Measurements from ENCODE around the gene TMEM88.

Gene TMEM88

GRCh38 chr17:7844292-7845154 is 10.3 kb upstream of the TMEM88 start:
- ATAC-seq = peak; percentile 82
- TF ChIP-seq, protein P1, sequence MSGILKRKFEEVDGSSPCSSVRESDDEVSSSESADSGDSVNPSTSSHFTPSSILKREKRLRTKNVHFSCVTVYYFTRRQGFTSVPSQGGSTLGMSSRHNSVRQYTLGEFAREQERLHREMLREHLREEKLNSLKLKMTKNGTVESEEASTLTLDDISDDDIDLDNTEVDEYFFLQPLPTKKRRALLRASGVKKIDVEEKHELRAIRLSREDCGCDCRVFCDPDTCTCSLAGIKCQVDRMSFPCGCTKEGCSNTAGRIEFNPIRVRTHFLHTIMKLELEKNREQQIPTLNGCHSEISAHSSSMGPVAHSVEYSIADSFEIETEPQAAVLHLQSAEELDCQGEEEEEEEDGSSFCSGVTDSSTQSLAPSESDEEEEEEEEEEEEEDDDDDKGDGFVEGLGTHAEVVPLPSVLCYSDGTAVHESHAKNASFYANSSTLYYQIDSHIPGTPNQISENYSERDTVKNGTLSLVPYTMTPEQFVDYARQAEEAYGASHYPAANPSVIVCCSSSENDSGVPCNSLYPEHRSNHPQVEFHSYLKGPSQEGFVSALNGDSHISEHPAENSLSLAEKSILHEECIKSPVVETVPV (CRISPR knock-in tag; IDR thresholded peaks at IDR 0.05) = peak; percentile 26; the same call in 1 of the 2 replicates
- TF ChIP-seq ISL1 (CRISPR knock-in tag; IDR thresholded peaks at IDR 0.05) (no peak), ZNF565 (CRISPR knock-in tag; conservative IDR thresholded peaks at IDR 0.05; ENCODE audit: low read depth) (peak; percentile 54; the same call in 1 of the 2 replicates), CSDC2 (CRISPR knock-in tag; IDR thresholded peaks at IDR 0.05) (0 out of 2 replicates have a peak, but pooled peaks have one; percentile 21), CREB5 (CRISPR knock-in tag; IDR thresholded peaks at IDR 0.05; ENCODE audit: low read depth) (0 out of 2 replicates have a peak, but pooled peaks have one; percentile 23)
- TF ChIP-seq, protein P2, sequence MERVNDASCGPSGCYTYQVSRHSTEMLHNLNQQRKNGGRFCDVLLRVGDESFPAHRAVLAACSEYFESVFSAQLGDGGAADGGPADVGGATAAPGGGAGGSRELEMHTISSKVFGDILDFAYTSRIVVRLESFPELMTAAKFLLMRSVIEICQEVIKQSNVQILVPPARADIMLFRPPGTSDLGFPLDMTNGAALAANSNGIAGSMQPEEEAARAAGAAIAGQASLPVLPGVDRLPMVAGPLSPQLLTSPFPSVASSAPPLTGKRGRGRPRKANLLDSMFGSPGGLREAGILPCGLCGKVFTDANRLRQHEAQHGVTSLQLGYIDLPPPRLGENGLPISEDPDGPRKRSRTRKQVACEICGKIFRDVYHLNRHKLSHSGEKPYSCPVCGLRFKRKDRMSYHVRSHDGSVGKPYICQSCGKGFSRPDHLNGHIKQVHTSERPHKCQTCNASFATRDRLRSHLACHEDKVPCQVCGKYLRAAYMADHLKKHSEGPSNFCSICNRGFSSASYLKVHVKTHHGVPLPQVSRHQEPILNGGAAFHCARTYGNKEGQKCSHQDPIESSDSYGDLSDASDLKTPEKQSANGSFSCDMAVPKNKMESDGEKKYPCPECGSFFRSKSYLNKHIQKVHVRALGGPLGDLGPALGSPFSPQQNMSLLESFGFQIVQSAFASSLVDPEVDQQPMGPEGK (CRISPR knock-in tag; IDR thresholded peaks at IDR 0.05; ENCODE audit: borderline replicate concordance) = no peak; the same call in 1 of the 2 replicates

- TF ChIP-seq OSR1 (CRISPR knock-in tag; IDR thresholded peaks at IDR 0.05) (no peak), BACH2 (CRISPR knock-in tag; IDR thresholded peaks at IDR 0.05; ENCODE audit: borderline replicate concordance) (no peak), ARNTL (CRISPR knock-in tag; IDR thresholded peaks at IDR 0.05; ENCODE audit: borderline replicate concordance, low read depth) (no peak), TOX (CRISPR knock-in tag; IDR thresholded peaks at IDR 0.05; ENCODE audit: borderline replicate concordance) (no peak), ZNF70 (CRISPR knock-in tag; IDR thresholded peaks at IDR 0.05) (no peak), ESRRG (CRISPR knock-in tag; IDR thresholded peaks at IDR 0.05) (no peak), RARB (CRISPR knock-in tag; IDR thresholded peaks at IDR 0.05) (no peak), CREB5 (CRISPR knock-in tag; IDR thresholded peaks at IDR 0.05; ENCODE audit: low read depth) (no peak), ZNF565 (CRISPR knock-in tag; conservative IDR thresholded peaks at IDR 0.05; ENCODE audit: low read depth) (no peak), ZFP3 (CRISPR knock-in tag; IDR thresholded peaks at IDR 0.05) (no peak), SNAI2 (CRISPR knock-in tag; IDR thresholded peaks at IDR 0.05) (no peak), TSHZ2 (CRISPR knock-in tag; IDR thresholded peaks at IDR 0.05) (no peak), ZNF8 (CRISPR knock-in tag; IDR thresholded peaks at IDR 0.05) (no peak)
- TF ChIP-seq, protein P3, sequence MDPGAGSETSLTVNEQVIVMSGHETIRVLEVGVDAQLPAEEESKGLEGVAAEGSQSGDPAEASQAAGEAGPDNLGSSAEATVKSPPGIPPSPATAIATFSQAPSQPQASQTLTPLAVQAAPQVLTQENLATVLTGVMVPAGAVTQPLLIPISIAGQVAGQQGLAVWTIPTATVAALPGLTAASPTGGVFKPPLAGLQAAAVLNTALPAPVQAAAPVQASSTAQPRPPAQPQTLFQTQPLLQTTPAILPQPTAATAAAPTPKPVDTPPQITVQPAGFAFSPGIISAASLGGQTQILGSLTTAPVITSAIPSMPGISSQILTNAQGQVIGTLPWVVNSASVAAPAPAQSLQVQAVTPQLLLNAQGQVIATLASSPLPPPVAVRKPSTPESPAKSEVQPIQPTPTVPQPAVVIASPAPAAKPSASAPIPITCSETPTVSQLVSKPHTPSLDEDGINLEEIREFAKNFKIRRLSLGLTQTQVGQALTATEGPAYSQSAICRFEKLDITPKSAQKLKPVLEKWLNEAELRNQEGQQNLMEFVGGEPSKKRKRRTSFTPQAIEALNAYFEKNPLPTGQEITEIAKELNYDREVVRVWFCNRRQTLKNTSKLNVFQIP (CRISPR knock-in tag; IDR thresholded peaks at IDR 0.05; ENCODE audit: borderline replicate concordance, low read depth) = no peak
- TF ChIP-seq, protein P1 (CRISPR knock-in tag; IDR thresholded peaks at IDR 0.05) = no peak
- no peak for ATAC-seq
Observed at GRCh38 chr17:7845359-7846062, 9.4 kb upstream of the TMEM88 start.
